Keratinocyte (primary cell): ENCODE data around the gene MMEL1. TPM values are rescaled to one million over a fixed set of nuclear protein-coding genes. Genes with fewer than 3 reads are reported as not detected.

Experiments used
- DNase-seq: peaks from one replicate; pipeline ENCODE4 v3.0.0-alpha.2; 2011; ENCODE audit warnings: low read depth, missing footprints, low spot score
- FAIRE-seq: peaks from 2 replicates; lab custom pipeline; 2011; peaks lifted over from hg19 to GRCh38; lab: Jason Lieb, UNC
- H2AFZ ChIP-seq: 2 replicates; pipeline ENCODE4 v1.6.0; 2012; ENCODE audit warnings: low read length, control low read depth, inconsistent platforms; ENCODE audit not compliant: control insufficient read depth
- H3K27ac ChIP-seq: 2 replicates; pipeline ENCODE4 v1.5.1; 2011; ENCODE audit warnings: low read length; ENCODE audit not compliant: control insufficient read depth, insufficient read depth
- H3K27me3 ChIP-seq: 3 replicates; pipeline ENCODE4 v1.6.0; 2011; ENCODE audit warnings: low read length; ENCODE audit not compliant: control insufficient read depth, insufficient read depth; ENCODE audit errors: extremely low read depth
- H3K36me3 ChIP-seq, 2 experiments: 2 replicates in 1 of 2; 3 replicates in 1 of 2; pipeline ENCODE4 v1.5.1; 2011; ENCODE audit warnings: low read length in 2 of 2, mild to moderate bottlenecking in 1 of 2; ENCODE audit not compliant: control insufficient read depth in 2 of 2, insufficient read depth in 2 of 2; ENCODE audit errors: extremely low read depth in 1 of 2
- H3K4me1 ChIP-seq: 3 replicates; pipeline ENCODE4 v1.5.1; 2011; ENCODE audit warnings: low read length; ENCODE audit not compliant: control insufficient read depth, insufficient read depth; ENCODE audit errors: extremely low read depth
- H3K4me2 ChIP-seq: 3 replicates; pipeline ENCODE4 v1.6.0; 2011; ENCODE audit warnings: low read depth, low read length; ENCODE audit not compliant: control insufficient read depth, insufficient read depth; ENCODE audit errors: extremely low read depth
- H3K4me3 ChIP-seq, 3 experiments: fragments of 200-600 bp in 1 of 3; sonication (generic) in 1 of 3; 2 replicates in 2 of 3; 3 replicates in 1 of 3; pipeline ENCODE4 v1.5.1; 2011 to 2016; ENCODE audit warnings: low read length in 3 of 3, mild to moderate bottlenecking in 3 of 3, control low read depth in 2 of 3, inconsistent platforms in 1 of 3, low read depth in 1 of 3, mixed read lengths in 1 of 3, mixed run types in 1 of 3, moderate library complexity in 1 of 3; ENCODE audit not compliant: control insufficient read depth in 2 of 3, insufficient read depth in 2 of 3; ENCODE audit errors: extremely low read depth in 1 of 3
- H3K79me2 ChIP-seq: 2 replicates; pipeline ENCODE4 v1.6.0; 2012; ENCODE audit warnings: low read length; ENCODE audit not compliant: control insufficient read depth, insufficient read depth
- H3K9ac ChIP-seq: 3 replicates; pipeline ENCODE4 v1.6.0; 2011; ENCODE audit warnings: low read length; ENCODE audit not compliant: control insufficient read depth, insufficient read depth; ENCODE audit errors: extremely low read depth
- H3K9me1 ChIP-seq: 3 replicates; pipeline ENCODE4 v1.6.0; 2011; ENCODE audit warnings: low read length; ENCODE audit not compliant: control insufficient read depth, insufficient read depth; ENCODE audit errors: extremely low read depth
- H3K9me3 ChIP-seq: 2 replicates; pipeline ENCODE4 v1.5.1; 2012; ENCODE audit warnings: low read depth, low read length; ENCODE audit not compliant: control insufficient read depth
- H4K20me1 ChIP-seq: 3 replicates; pipeline ENCODE4 v1.6.0; 2011; ENCODE audit warnings: low read length; ENCODE audit not compliant: control insufficient read depth, insufficient read depth; ENCODE audit errors: extremely low read depth
- CTCF ChIP-seq, 3 experiments: IDR thresholded peaks in 1 of 3; conservative IDR thresholded peaks in 1 of 3; optimal IDR thresholded peaks in 1 of 3; 2 replicates in 2 of 3; 3 replicates in 1 of 3; pipeline versions ENCODE3 to v1.5.1; 2011; ENCODE audit warnings: low read length in 3 of 3, mild to moderate bottlenecking in 3 of 3, moderate library complexity in 2 of 3, control low read depth in 1 of 3, inconsistent platforms in 1 of 3; ENCODE audit not compliant: insufficient read depth in 2 of 3; ENCODE audit errors: extremely low read depth in 1 of 3
- EZH2 ChIP-seq: IDR thresholded peaks from one replicate; pipeline ENCODE4 v1.6.1; 2012; ENCODE audit warnings: inconsistent platforms, mild to moderate bottlenecking, low read length, moderate library complexity
- dilution Hi-C: fragments of 300-500 bp; cut with MboI; formaldehyde crosslinking; loops from one replicate; pipeline ENCODE4 v1.7.0; 2020; ENCODE audit warnings: low sequenced_read_pairs; ENCODE audit not compliant: extremely low pct_ligation_motif_present
- polyA plus RNA-seq, 5 experiments: library from polyadenylated mRNA; depleted of rRNA in 3 of 5; stranded (reverse) in 3 of 5; stranded (forward) in 1 of 5; unstranded in 1 of 5; fragments of >200 nt; gene quantifications; 1 replicate in 1 of 5; 2 replicates in 3 of 5; 3 replicates in 1 of 5; pipeline versions ENCODE4 v1.2.1 to v1.2.3, GENCODE V29; 2011 to 2012; ENCODE audit warnings: missing spikeins in 2 of 5, low read depth in 1 of 5, low replicate concordance in 1 of 5

MMEL1 gene
- polyA plus RNA-seq, 1 donor (not counting 4 experiments of a cell fraction or from before 2014, with no cell fraction given) = not detected

GRCh38 chr1:2604844-2605508 is 27.8 kb downstream of the MMEL1 start:
- DNase-seq (no peak), FAIRE-seq (no peak)
- H3K9ac ChIP-seq = no peak overlapping the region
- no peaks in the 10 kb centered on the region for H3K9me3 ChIP-seq
- no peaks in the 10 kb centered on the region for H3K4me1 ChIP-seq
- dilution Hi-C loops = no loop called here
- H3K27me3 ChIP-seq = no peaks in the 10 kb centered on the region
- H3K79me2 ChIP-seq = no peaks in the 10 kb centered on the region
- H3K4me2 ChIP-seq = no peak overlapping the region
- no peak overlapping the region for H2AFZ ChIP-seq
- TF ChIP-seq CTCF (optimal IDR thresholded peaks at IDR 0.05 in 1 of 3, IDR thresholded peaks at IDR 0.05 in 1 of 3, conservative IDR thresholded peaks at IDR 0.05 in 1 of 3; ENCODE audit: extremely low read depth in 1 of 3, insufficient read depth in 2 of 3, low read length in 3 of 3) (no peak), EZH2 (no peak)
- H4K20me1 ChIP-seq = no peaks in the 10 kb centered on the region
- no peak overlapping the region for H3K4me3 ChIP-seq
- H3K9me1 ChIP-seq = no peaks in the 10 kb centered on the region
- H3K27ac ChIP-seq = no peak overlapping the region
- no peaks in the 10 kb centered on the region for H3K36me3 ChIP-seq

- DNase-seq (no peak), FAIRE-seq (no peak)
- Histone ChIP-seq H3K36me3 (no peaks in the 10 kb centered on the region), H3K9me3 (no peaks in the 10 kb centered on the region), H3K79me2 (no peaks in the 10 kb centered on the region), H3K4me1 (no peaks in the 10 kb centered on the region), H2AFZ (no peak overlapping the region), H3K27ac (no peak overlapping the region), H3K4me3 (no peak overlapping the region), H3K9me1 (no peaks in the 10 kb centered on the region), H3K4me2 (no peak overlapping the region), H4K20me1 (no peaks in the 10 kb centered on the region), H3K27me3 (no peaks in the 10 kb centered on the region), H3K9ac (no peak overlapping the region)
- dilution Hi-C loops = no loop called here
- TF ChIP-seq EZH2 = no peak
- TF ChIP-seq CTCF (optimal IDR thresholded peaks at IDR 0.05 in 1 of 3, IDR thresholded peaks at IDR 0.05 in 1 of 3, conservative IDR thresholded peaks at IDR 0.05 in 1 of 3; ENCODE audit: extremely low read depth in 1 of 3, insufficient read depth in 2 of 3, low read length in 3 of 3) = no peak
Measured at GRCh38 chr1:2604156-2604843, 28.5 kb downstream of the MMEL1 start.
